Left lung (tissue), 10 donors: ENCODE data around the gene SIGLEC15. TPM values are rescaled to one million over a fixed set of nuclear protein-coding genes. Genes with fewer than 3 reads are reported as not detected.

Experiments used
- ATAC-seq: fragments of 200-7000 bp; cut with Tn5 transposase; one replicate; pipeline ENCODE4 v1.9.1; 2020; ENCODE audit warnings: moderate library complexity
- DNase-seq, 4 donors: peaks; one replicate each; pipeline ENCODE4 v3.0.0-alpha.2; 2013 to 2020
- H3K27ac ChIP-seq, 2 donors: fragments of 200-600 bp; sonication (generic) in 1 of 2; one replicate each; pipeline versions ENCODE4 v1.5.0 to v1.8.0; 2020 to 2021
- H3K27me3 ChIP-seq, 2 donors: fragments of 200-600 bp; sonication (generic) in 1 of 2; one replicate each; pipeline versions ENCODE4 v1.5.0 to v1.8.0; 2020 to 2021
- H3K36me3 ChIP-seq, 2 donors: fragments of 200-600 bp; sonication (generic) in 1 of 2; one replicate each; pipeline versions ENCODE4 v1.5.0 to v1.8.0; 2020 to 2021
- H3K4me1 ChIP-seq, 2 donors: fragments of 200-600 bp; one replicate each; pipeline ENCODE4 v1.8.0; 2021
- H3K4me3 ChIP-seq, 2 donors: fragments of 200-600 bp; sonication (generic) in 1 of 2; one replicate each; pipeline versions ENCODE4 v1.5.0 to v1.8.0; 2020 to 2021; ENCODE audit warnings: mild to moderate bottlenecking in 1 of 2
- H3K9me3 ChIP-seq, 2 donors: fragments of 200-600 bp; sonication (generic) in 1 of 2; one replicate each; pipeline versions ENCODE4 v1.5.0 to v1.8.0; 2020 to 2021
- intact Hi-C, 2 donors: fragments of 100-400 bp; cut with DNase I; formaldehyde crosslinking; loops; one replicate each; pipeline versions ENCODE4 v1.11.2 to v1.14.2; 2022
- polyA plus RNA-seq, 6 donors: library from polyadenylated mRNA; unstranded; fragments of 120-200 nt; gene quantifications; one replicate each; pipeline ENCODE4 v1.2.1, GENCODE V29; 2013; ENCODE audit not compliant: insufficient read length in 6 of 6
- total RNA-seq, 2 donors: library from RNA; stranded (reverse); fragmentation: NEBNext Ultra II Directional; extraction: Animal tissue kit (Norgen Biotek cat#: 25700); gene quantifications; one replicate each; pipeline ENCODE4 v1.2.1, GENCODE V29; 2021
- TF ChIP-seq, protein P1 (sequence below), 2 donors: fragments of 200-600 bp; sonication (generic) in 1 of 2; IDR thresholded peaks; one replicate each; pipeline versions ENCODE4 v1.5.0 to v1.8.0; 2021; ENCODE audit warnings: antibody characterized with exemption in 2 of 2
- donor health status: DM: no; HTN: yes; CAD: no.
- donor health status: DM: no; HTN: no; CAD: no.

SIGLEC15 gene
- total and polyA plus RNA-seq, 8 donors, result 0.19 to 0.47 (median 0.33) TPM

DNA sequence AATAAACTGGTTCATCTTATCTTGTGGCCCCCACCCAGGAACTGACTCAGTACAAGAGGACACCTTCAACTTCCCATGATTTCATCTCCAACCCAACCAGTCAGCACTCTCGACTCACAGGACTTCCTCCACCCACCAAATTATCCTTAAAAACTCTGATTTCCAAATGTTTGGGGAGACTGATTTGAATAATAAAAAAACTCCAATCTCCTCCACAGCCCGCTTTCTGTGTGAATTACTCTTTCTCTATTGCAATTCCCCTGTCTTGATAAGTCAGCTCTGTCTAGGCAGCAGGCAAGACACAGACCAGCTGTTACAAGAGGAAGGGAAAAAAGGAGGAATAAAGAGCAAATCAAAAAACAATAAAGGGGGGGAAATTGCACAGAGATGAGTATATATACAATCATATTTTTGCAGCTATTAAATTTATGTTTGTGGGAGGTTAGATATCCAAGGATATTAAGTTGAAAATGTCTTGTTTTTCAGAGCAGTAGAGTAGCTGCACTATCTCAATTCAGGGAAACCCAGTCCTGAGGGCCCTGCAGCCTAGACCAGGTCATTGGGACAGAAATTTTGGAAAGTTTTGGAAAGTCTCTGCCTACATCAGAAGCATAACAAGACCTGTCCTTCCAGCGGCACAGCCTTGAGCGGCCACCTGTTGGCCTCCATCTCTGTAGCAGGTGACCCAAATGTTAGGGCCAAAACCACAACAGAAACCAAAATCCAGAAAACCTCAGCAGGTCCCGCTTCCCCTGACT, 32.8 kb upstream of the SIGLEC15 start:
- Histone ChIP-seq H3K4me1 (no peaks in the 10 kb centered on the region), H3K9me3 (peaks cover 0 to 2% of the 10 kb centered on the region in 2 donors), H3K27ac (no peak overlapping the region), H3K27me3 (no peaks in the 10 kb centered on the region), H3K4me3 (no peak overlapping the region), H3K36me3 (no peaks in the 10 kb centered on the region)
- DNase-seq (no peak), ATAC-seq (no peak)
- intact Hi-C loops, result no loop called here
- TF ChIP-seq, protein P1, sequence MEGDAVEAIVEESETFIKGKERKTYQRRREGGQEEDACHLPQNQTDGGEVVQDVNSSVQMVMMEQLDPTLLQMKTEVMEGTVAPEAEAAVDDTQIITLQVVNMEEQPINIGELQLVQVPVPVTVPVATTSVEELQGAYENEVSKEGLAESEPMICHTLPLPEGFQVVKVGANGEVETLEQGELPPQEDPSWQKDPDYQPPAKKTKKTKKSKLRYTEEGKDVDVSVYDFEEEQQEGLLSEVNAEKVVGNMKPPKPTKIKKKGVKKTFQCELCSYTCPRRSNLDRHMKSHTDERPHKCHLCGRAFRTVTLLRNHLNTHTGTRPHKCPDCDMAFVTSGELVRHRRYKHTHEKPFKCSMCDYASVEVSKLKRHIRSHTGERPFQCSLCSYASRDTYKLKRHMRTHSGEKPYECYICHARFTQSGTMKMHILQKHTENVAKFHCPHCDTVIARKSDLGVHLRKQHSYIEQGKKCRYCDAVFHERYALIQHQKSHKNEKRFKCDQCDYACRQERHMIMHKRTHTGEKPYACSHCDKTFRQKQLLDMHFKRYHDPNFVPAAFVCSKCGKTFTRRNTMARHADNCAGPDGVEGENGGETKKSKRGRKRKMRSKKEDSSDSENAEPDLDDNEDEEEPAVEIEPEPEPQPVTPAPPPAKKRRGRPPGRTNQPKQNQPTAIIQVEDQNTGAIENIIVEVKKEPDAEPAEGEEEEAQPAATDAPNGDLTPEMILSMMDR (IDR thresholded peaks at IDR 0.05), result no peak

DNA sequence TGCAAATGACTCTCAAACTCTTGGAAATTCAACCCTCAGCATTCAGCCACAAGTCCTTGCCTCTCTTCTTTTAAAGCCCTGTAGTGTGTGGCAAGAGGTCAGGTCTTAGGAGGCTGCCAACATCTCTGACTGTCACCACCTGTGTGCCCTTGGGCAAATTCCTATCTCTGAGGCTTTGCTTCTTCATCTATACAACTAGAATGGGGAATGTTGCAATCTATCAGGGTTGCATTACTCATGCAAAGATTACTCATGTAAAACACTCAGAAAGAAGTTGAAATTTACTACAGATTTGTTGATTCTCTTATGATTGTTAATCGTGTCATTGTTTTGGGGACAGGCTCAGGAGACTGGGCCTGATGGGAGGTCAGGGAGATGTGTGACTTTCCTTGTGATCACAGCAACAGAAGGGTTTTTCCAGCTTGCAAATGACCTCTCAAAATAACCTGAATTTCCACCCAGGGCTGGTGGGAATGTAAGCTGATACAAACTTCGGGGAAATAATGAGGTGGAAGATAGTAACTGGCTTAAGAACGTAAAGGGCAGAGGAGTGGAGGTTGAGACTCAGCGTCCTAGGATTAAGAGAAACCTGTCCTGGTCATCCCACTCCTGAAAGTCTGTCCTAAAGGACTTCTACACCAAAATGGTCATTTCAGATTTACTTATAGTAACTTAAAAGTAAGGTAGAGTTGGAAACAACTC, 32.1 kb upstream of the SIGLEC15 start:
- DNase-seq, result no peak
- no peaks in the 10 kb centered on the region for H3K36me3 ChIP-seq
- intact Hi-C loops, result no loop called here
- ATAC-seq, result peak; percentile 35
- no peaks in the 10 kb centered on the region for H3K4me1 ChIP-seq
- no peak overlapping the region for H3K4me3 ChIP-seq
- no peak overlapping the region for H3K27ac ChIP-seq
- H3K27me3 ChIP-seq, result no peaks in the 10 kb centered on the region
- TF ChIP-seq, protein P1 (IDR thresholded peaks at IDR 0.05), result no peak
- H3K9me3 ChIP-seq, result peaks cover 0 to 2% of the 10 kb centered on the region in 2 donors

DNA sequence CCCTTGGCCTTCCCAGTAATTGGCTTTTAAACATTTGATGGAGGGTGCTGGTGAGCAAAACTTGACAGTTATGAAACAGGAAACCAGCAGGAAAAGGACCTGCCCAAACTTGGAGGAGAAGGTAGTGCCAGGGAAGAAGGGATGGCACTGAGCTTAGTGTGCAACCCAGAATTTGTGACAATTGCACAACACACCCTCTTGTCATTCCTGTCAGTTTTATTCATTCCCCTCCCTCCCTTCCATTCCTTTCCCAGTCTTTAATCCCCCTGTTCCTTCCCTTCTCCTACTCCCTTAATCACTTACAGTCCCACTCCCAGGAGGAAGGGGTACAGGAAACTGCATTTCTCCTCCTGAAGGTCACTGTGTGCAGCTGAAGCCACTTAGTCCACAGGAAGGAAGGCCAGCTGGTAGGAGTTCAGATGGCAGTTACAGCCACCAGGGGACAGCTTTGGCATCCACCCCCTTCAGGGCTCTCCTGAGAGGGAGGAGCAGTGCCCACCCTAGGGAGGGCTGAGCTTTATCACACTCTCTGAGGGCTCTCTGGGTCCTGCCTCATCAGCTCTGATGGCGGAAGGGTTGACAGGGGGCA, 24.0 kb upstream of the SIGLEC15 start:
- ATAC-seq (no peak), DNase-seq (no peak)
- H3K4me1 ChIP-seq, result no peaks in the 10 kb centered on the region
- H3K9me3 ChIP-seq, result peaks cover 0 to 21% of the 10 kb centered on the region in 2 donors
- H3K4me3 ChIP-seq, result no peak overlapping the region
- TF ChIP-seq, protein P1 (IDR thresholded peaks at IDR 0.05), result no peak
- H3K27me3 ChIP-seq, result no peaks in the 10 kb centered on the region
- H3K36me3 ChIP-seq, result no peaks in the 10 kb centered on the region
- no peak overlapping the region for H3K27ac ChIP-seq
- intact Hi-C loops, result no loop called here

DNA sequence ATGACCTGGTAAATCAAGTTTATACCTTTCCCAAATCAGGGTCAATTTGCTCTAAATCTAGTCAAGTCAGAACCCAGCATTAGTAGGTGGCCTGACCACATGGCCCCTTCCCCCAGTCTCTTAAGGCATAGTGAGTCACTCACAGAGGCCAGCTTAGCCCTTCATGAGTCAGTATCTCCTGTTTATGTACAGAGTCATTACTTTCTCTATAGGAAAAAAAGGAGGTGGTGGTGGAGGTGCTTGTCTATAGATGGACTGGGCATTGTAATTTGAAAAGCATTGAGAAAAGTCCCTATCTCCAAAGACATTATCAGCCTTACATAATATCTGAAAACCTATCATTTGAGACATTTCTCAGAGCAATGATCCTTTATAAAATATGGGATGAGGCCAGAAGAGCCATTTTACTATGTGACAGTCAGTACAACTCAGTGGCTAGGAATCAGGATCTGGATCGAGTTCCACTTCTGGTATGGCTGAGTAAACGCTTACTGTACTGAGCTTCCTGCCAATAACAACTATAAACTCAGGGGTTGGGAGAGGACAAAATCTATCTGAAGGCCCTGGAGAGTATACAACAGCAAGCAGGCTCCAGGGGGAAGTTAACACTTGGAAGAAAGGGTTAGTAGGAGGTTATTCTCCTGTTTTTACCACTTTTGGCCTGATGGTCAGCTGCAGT, 22.5 kb upstream of the SIGLEC15 start:
- Histone ChIP-seq H3K27me3 (no peaks in the 10 kb centered on the region), H3K4me1 (no peaks in the 10 kb centered on the region), H3K36me3 (no peaks in the 10 kb centered on the region), H3K4me3 (no peak overlapping the region), H3K9me3 (peaks cover 0 to 21% of the 10 kb centered on the region in 2 donors), H3K27ac (no peak overlapping the region)
- TF ChIP-seq, protein P1 (IDR thresholded peaks at IDR 0.05), result no peak
- ATAC-seq, result peak; percentile 81
- DNase-seq, result no peak
- intact Hi-C loops, result no loop called here
